Retinal pigment epithelial cell (primary cell): ENCODE data around the gene ZNF423.

Source experiments
- DNase-seq: peaks from one replicate; pipeline ENCODE4 v3.0.0-alpha.2; 2010; ENCODE audit warnings: low read depth
- H3K4me3 ChIP-seq: 2 replicates; pipeline ENCODE4 v1.5.1; 2011; ENCODE audit warnings: mild to moderate bottlenecking, low read length, control low read depth, moderate library complexity
- CTCF ChIP-seq: conservative IDR thresholded peaks from 2 replicates; pipeline ENCODE4 v1.5.1; 2011; ENCODE audit warnings: low read depth, low read length, control low read depth, inconsistent platforms

ZNF423 gene

GRCh38 chr16:49745311-49745747 lies 110.6 kb downstream of the ZNF423 start:
- DNase-seq: no peak
- no peak overlapping the region for H3K4me3 ChIP-seq
- no peak for TF ChIP-seq CTCF

- no peak overlapping the region for H3K4me3 ChIP-seq
- TF ChIP-seq CTCF: no peak
- no peak for DNase-seq
Measured at GRCh38 chr16:49744244-49745220, 111.4 kb downstream of the ZNF423 start.

GRCh38 chr16:49743658-49744057 lies 112.3 kb downstream of the ZNF423 start:
- no peak for DNase-seq
- H3K4me3 ChIP-seq: no peak overlapping the region
- no peak for TF ChIP-seq CTCF

- DNase-seq: no peak
- no peak overlapping the region for H3K4me3 ChIP-seq
- no peak for TF ChIP-seq CTCF
Measured at GRCh38 chr16:49743203-49743464, 112.8 kb downstream of the ZNF423 start.

- no peak for TF ChIP-seq CTCF
- H3K4me3 ChIP-seq: no peak overlapping the region
- DNase-seq: no peak
Measured at GRCh38 chr16:49742428-49743202, 113.3 kb downstream of the ZNF423 start.

- DNase-seq: no peak
- no peak overlapping the region for H3K4me3 ChIP-seq
Measured at GRCh38 chr16:49740256-49740655, 115.7 kb downstream of the ZNF423 start.

More at GRCh38 chr16:49740256-49740655, 115.7 kb downstream of the ZNF423 start:
- no peak for TF ChIP-seq CTCF
